Measurements from ENCODE around the gene CNIH1.
"Not testable (repeated sequence)": the region's sequence is repeated elsewhere in the genome, so short reads cannot be mapped to it uniquely, and the experiment has no call there.

Gene CNIH1

GRCh38 chr14:54467280-54467679 is 26.1 kb upstream of the CNIH1 start:
- no peak for DNase-seq (ENCODE audit: low spot score)

GRCh38 chr14:54465654-54466053 is 24.5 kb upstream of the CNIH1 start:
- DNase-seq (ENCODE audit: low spot score) = no peak

- DNase-seq (ENCODE audit: low spot score) = no peak
These were observed 20.9 kb upstream of the CNIH1 start for GRCh38 chr14:54462048-54462447.

- no peak for DNase-seq (ENCODE audit: low spot score)
These were observed 17.9 kb upstream of the CNIH1 start for GRCh38 chr14:54459106-54459505.

- not testable (repeated sequence) for DNase-seq (ENCODE audit: low spot score)
These were observed 17.4 kb upstream of the CNIH1 start for GRCh38 chr14:54458536-54458935.

GRCh38 chr14:54457609-54457996 is 16.4 kb upstream of the CNIH1 start:
- DNase-seq (ENCODE audit: low spot score) = no peak

GRCh38 chr14:54456820-54457608 is 15.8 kb upstream of the CNIH1 start:
- DNase-seq (ENCODE audit: low spot score) = not testable (repeated sequence)

GRCh38 chr14:54455363-54455762 is 14.2 kb upstream of the CNIH1 start:
- no peak for DNase-seq (ENCODE audit: low spot score)

GRCh38 chr14:54453990-54454389 is 12.8 kb upstream of the CNIH1 start:
- DNase-seq (ENCODE audit: low spot score) = not testable (repeated sequence)

GRCh38 chr14:54453252-54453651 is 12.1 kb upstream of the CNIH1 start:
- no peak for DNase-seq (ENCODE audit: low spot score)

GRCh38 chr14:54451961-54452360 is 10.8 kb upstream of the CNIH1 start:
- DNase-seq (ENCODE audit: low spot score) = no peak

- DNase-seq (ENCODE audit: low spot score) = no peak
These were observed 10.0 kb upstream of the CNIH1 start for GRCh38 chr14:54451121-54451601.

GRCh38 chr14:54450535-54450934 is 9.4 kb upstream of the CNIH1 start:
- DNase-seq (ENCODE audit: low spot score) = no peak

- no peak for DNase-seq (ENCODE audit: low spot score)
These were observed 6.1 kb upstream of the CNIH1 start for GRCh38 chr14:54447231-54447692.

GRCh38 chr14:54446161-54446693 is 5.1 kb upstream of the CNIH1 start:
- DNase-seq (ENCODE audit: low spot score) = no peak

GRCh38 chr14:54444681-54445080 is 3.5 kb upstream of the CNIH1 start:
- DNase-seq (ENCODE audit: low spot score) = no peak

- no peak for DNase-seq (ENCODE audit: low spot score)
These were observed 2.8 kb upstream of the CNIH1 start for GRCh38 chr14:54443981-54444380.

- DNase-seq (ENCODE audit: low spot score) = not testable (repeated sequence)
These were observed 1.8 kb upstream of the CNIH1 start for GRCh38 chr14:54442961-54443360.

- DNase-seq (ENCODE audit: low spot score) = peak; percentile 14
These were observed 700 bp downstream of the CNIH1 start for GRCh38 chr14:54440476-54440872.

GRCh38 chr14:54440037-54440436 is 1.1 kb downstream of the CNIH1 start:
- DNase-seq (ENCODE audit: low spot score) = no peak

GRCh38 chr14:54438703-54439102 is 2.5 kb downstream of the CNIH1 start:
- DNase-seq (ENCODE audit: low spot score) = no peak

GRCh38 chr14:54437954-54438353 is 3.2 kb downstream of the CNIH1 start:
- DNase-seq (ENCODE audit: low spot score) = not testable (repeated sequence)

GRCh38 chr14:54435500-54435981 is 5.6 kb downstream of the CNIH1 start:
- DNase-seq (ENCODE audit: low spot score) = peak; percentile 51
